ENCODE results near the gene DENND6B. TPM values are rescaled to one million over a fixed set of nuclear protein-coding genes. Genes with fewer than 3 reads are reported as not detected.
A peak's percentile ranks its signal among the peaks of the same experiment; 100 is the strongest.

Gene DENND6B
- total RNA-seq, result 2.9 and 5.9 TPM in 2 replicates
- polyA plus RNA-seq, result 4.1 and 6.5 TPM in 2 replicates
- 1.4 and 2.5 TPM in 2 replicates for polyA plus RNA-seq (2011; cell fraction: cytosol; rRNA removed)
- polyA plus RNA-seq (2011; cell fraction: nucleus; rRNA removed), result 12.9 and 20.9 TPM in 2 replicates
- 1.6 and 2.6 TPM in 2 replicates for polyA plus RNA-seq (2012)
- polyA minus RNA-seq, result 1.7 and 2.1 TPM in 2 replicates
- 0.51 TPM for polyA minus RNA-seq (2011; cell fraction: cytosol; rRNA and poly(A)+ RNA removed)
- polyA minus RNA-seq (2011; cell fraction: nucleus; rRNA and poly(A)+ RNA removed), result 1.4 and 3.3 TPM in 2 replicates
- percentile 30 among the genes with signal in this experiment for Bru-seq, nascent RNA
- BruChase-seq, experiment 1, labeled RNA remaining after a 6-hour chase, result percentile 38 among the genes with signal in this experiment
- BruChase-seq, experiment 2, labeled RNA remaining after a 2-hour chase, result percentile 35 among the genes with signal in this experiment
- long read RNA-seq, full-length matches to known transcripts, result 1 of 11 reads
- long read RNA-seq, partial matches to known transcripts, result 1 of 11 reads
- long read RNA-seq, other reads (novel, unspliced or antisense), result 9 of 11 reads

GRCh38 chr22:50326956-50327710 is at the start of gene DENND6B:
Gene DENND6B, minus strand, starts transcription at chr22:50327012. Its CDS starts 24 bp downstream, at chr22:50326988.
- peak; percentile 84 for FAIRE-seq
- TSS peak; percentile 69 for BruUV-seq (replicated peaks)
- CTCF ChIA-PET, result interaction anchor here (0.7 to 5.6 kb wide), 13 partner anchors 14 to 86 kb away, joined by 3 to 36 read pairs (median 4); partner anchors contain the start of genes HDAC10 and PLXNB2
- peak within 1 kb of the TSS; percentile 81 for H3K4me2 ChIP-seq (ENCODE audit: insufficient read depth, low read length)
- TF ChIP-seq POLR2A (IDR thresholded peaks at IDR 0.05; ENCODE audit: low read depth, low read length), result peak; percentile 89
- TF ChIP-seq FOS (IDR thresholded peaks at IDR 0.05; ENCODE audit: borderline replicate concordance, insufficient read depth, low read length), result no peak
- TF ChIP-seq MAX (IDR thresholded peaks at IDR 0.05; ENCODE audit: insufficient read depth, insufficient read length), result no peak
- TF ChIP-seq MYC (IDR thresholded peaks at IDR 0.05; ENCODE audit: low read depth, low read length), result no peak
- peak; percentile 94 for TF ChIP-seq POLR2AphosphoS5 (IDR thresholded peaks at IDR 0.05; ENCODE audit: insufficient read depth, low read depth, low read length)
- TF ChIP-seq EZH2 (IDR thresholded peaks at IDR 0.05; ENCODE audit: borderline replicate concordance, low read depth, low read length, severe bottlenecking), result no peak
- no peak for TF ChIP-seq JUN (IDR thresholded peaks at IDR 0.05; ENCODE audit: borderline replicate concordance, insufficient read depth, insufficient read length, low read depth)
- TF ChIP-seq GATA2 (IDR thresholded peaks at IDR 0.05; ENCODE audit: insufficient read depth, insufficient read length, low read depth, low read length), result no peak
- peak; percentile 33 to 68 for TF ChIP-seq CTCF (IDR thresholded peaks at IDR 0.05; ENCODE audit: extremely low read depth in 1 of 2, insufficient read depth in 1 of 2, low read depth in 1 of 2, low read length in 2 of 2)
- H2AFZ ChIP-seq (ENCODE audit: low read depth, low read length), result peak within 1 kb of the TSS; percentile 94
- no peaks in the 10 kb centered on the region for H3K9me3 ChIP-seq (replicated peaks; ENCODE audit: control insufficient read depth, insufficient read depth, low read length)
- H3K27me3 ChIP-seq (ENCODE audit: control insufficient read depth in 2 of 2, insufficient read depth in 2 of 2, low read length in 2 of 2), result no peaks in the 10 kb centered on the region
- POLR2A ChIA-PET, result no interaction called here
- peak within 1 kb of the TSS; percentile 83 for H3K9ac ChIP-seq (replicated peaks; ENCODE audit: extremely low read depth, insufficient read depth, low read length)
- H3K79me2 ChIP-seq (ENCODE audit: control insufficient read depth, insufficient read depth, low read length), result no peaks in the 10 kb centered on the region
- no peaks in the 10 kb centered on the region for H3K9me1 ChIP-seq (replicated peaks; ENCODE audit: control insufficient read depth, extremely low read depth, insufficient read depth, low read length)
- no peaks in the 10 kb centered on the region for H3K36me3 ChIP-seq (ENCODE audit: control insufficient read depth in 2 of 2, extremely low read depth in 1 of 2, insufficient read depth in 2 of 2, low read length in 2 of 2)
- H4K20me1 ChIP-seq (replicated peaks; ENCODE audit: control insufficient read depth, extremely low read depth, insufficient read depth, low read length), result no peaks in the 10 kb centered on the region
- dilution Hi-C loops (cut with MboI; ENCODE audit: extremely low pct_ligation_motif_present, low sequenced_read_pairs) (no loop called here), intact Hi-C loops (cut with micrococcal nuclease) (loop anchor here (1.0 to 2.0 kb wide), 6 partner anchors 16 to 75 kb away; partner anchors contain the start of genes MAPK11 and PPP6R2)
- peaks cover 9% of the 10 kb centered on the region for H3K4me1 ChIP-seq (ENCODE audit: control insufficient read depth, extremely low read depth, insufficient read depth, low read length)
- peak within 1 kb of the TSS; percentile 70 for H3K27ac ChIP-seq (ENCODE audit: insufficient read depth, low read depth, low read length)
- H3K4me3 ChIP-seq (replicated peaks in 1 of 3; ENCODE audit: insufficient read depth in 1 of 3, low read depth in 1 of 3, low read length in 3 of 3), result peak within 1 kb of the TSS; percentile 16 to 58 (median 56)
- peak; percentile 64 for DNase-seq (ENCODE audit: low read depth, low spot score)

Data from endothelial cell of umbilical vein (primary cell).